Measurements from ENCODE around the gene GALNTL6. TPM values are rescaled to one million over a fixed set of nuclear protein-coding genes. Genes with fewer than 3 reads are reported as not detected.

GALNTL6 gene
- total RNA-seq, 1 experiment from 2014 or later = not detected

- H3K4me2 ChIP-seq = no peak overlapping the region
- no peak overlapping the region for H2AFZ ChIP-seq
- no peaks in the 10 kb centered on the region for H3K27me3 ChIP-seq (ENCODE audit: insufficient read depth, low read depth)
- no peaks in the 10 kb centered on the region for H4K20me1 ChIP-seq (ENCODE audit: insufficient read depth)
- no peak for TF ChIP-seq CTCF (conservative IDR thresholded peaks at IDR 0.05)
- no peak for TF ChIP-seq EZH2 (IDR thresholded peaks at IDR 0.05; ENCODE audit: low read depth)
- H3K9me3 ChIP-seq (ENCODE audit: insufficient read depth, low read depth) = no peaks in the 10 kb centered on the region
- H3K79me2 ChIP-seq (ENCODE audit: low read depth) = no peaks in the 10 kb centered on the region
- no peak for DNase-seq
- no peaks in the 10 kb centered on the region for H3F3A ChIP-seq (ENCODE audit: insufficient read depth, low read depth)
- POLR2A ChIA-PET (ENCODE audit: unreplicated experiment) = no interaction called here
- H3K9me2 ChIP-seq (ENCODE audit: insufficient read depth) = no peaks in the 10 kb centered on the region
- no TSS peak for BruUV-seq (replicated peaks)
- H3K27ac ChIP-seq = no peak overlapping the region
- intact Hi-C loops (cut with micrococcal nuclease; ENCODE audit: unreplicated experiment) = no loop called here
- H3K36me3 ChIP-seq (ENCODE audit: low read depth) = no peaks in the 10 kb centered on the region
- H3K4me3 ChIP-seq = no peak overlapping the region
- CTCF ChIA-PET = no interaction called here
- H3K4me1 ChIP-seq (replicated peaks; ENCODE audit: insufficient read depth) = no peaks in the 10 kb centered on the region
These were observed 311.6 kb downstream of the GALNTL6 start for GRCh38 chr4:172124656-172125308.

- BruUV-seq (replicated peaks) = no TSS peak
- Histone ChIP-seq H3K9me3 (ENCODE audit: insufficient read depth, low read depth) (no peaks in the 10 kb centered on the region), H3K9me2 (ENCODE audit: insufficient read depth) (no peaks in the 10 kb centered on the region), H3K4me2 (no peak overlapping the region), H3K4me3 (no peak overlapping the region), H3K4me1 (replicated peaks; ENCODE audit: insufficient read depth) (no peaks in the 10 kb centered on the region), H3K27ac (no peak overlapping the region), H3K79me2 (ENCODE audit: low read depth) (no peaks in the 10 kb centered on the region), H3F3A (ENCODE audit: insufficient read depth, low read depth) (no peaks in the 10 kb centered on the region), H2AFZ (no peak overlapping the region), H4K20me1 (ENCODE audit: insufficient read depth) (no peaks in the 10 kb centered on the region), H3K36me3 (ENCODE audit: low read depth) (no peaks in the 10 kb centered on the region), H3K27me3 (ENCODE audit: insufficient read depth, low read depth) (no peaks in the 10 kb centered on the region)
- no peak for DNase-seq
- CTCF ChIA-PET = no interaction called here
- TF ChIP-seq CTCF (conservative IDR thresholded peaks at IDR 0.05) (no peak), EZH2 (IDR thresholded peaks at IDR 0.05; ENCODE audit: low read depth) (no peak)
- POLR2A ChIA-PET (ENCODE audit: unreplicated experiment) = no interaction called here
- intact Hi-C loops (cut with micrococcal nuclease; ENCODE audit: unreplicated experiment) = no loop called here
These were observed 312.2 kb downstream of the GALNTL6 start for GRCh38 chr4:172125443-172125842.

GRCh38 chr4:172127168-172127567 lies 314.0 kb downstream of the GALNTL6 start:
- H2AFZ ChIP-seq = no peak overlapping the region
- no peaks in the 10 kb centered on the region for H3K9me2 ChIP-seq (ENCODE audit: insufficient read depth)
- no peak for DNase-seq
- H3K4me2 ChIP-seq = no peak overlapping the region
- H3K9me3 ChIP-seq (ENCODE audit: insufficient read depth, low read depth) = no peaks in the 10 kb centered on the region
- no peaks in the 10 kb centered on the region for H3F3A ChIP-seq (ENCODE audit: insufficient read depth, low read depth)
- ChIA-PET POLR2A (ENCODE audit: unreplicated experiment) (no interaction called here), CTCF (no interaction called here)
- H3K4me3 ChIP-seq = no peak overlapping the region
- BruUV-seq (replicated peaks) = no TSS peak
- no peaks in the 10 kb centered on the region for H3K79me2 ChIP-seq (ENCODE audit: low read depth)
- no peaks in the 10 kb centered on the region for H3K36me3 ChIP-seq (ENCODE audit: low read depth)
- TF ChIP-seq CTCF (conservative IDR thresholded peaks at IDR 0.05) = no peak
- TF ChIP-seq EZH2 (IDR thresholded peaks at IDR 0.05; ENCODE audit: low read depth) = no peak
- H4K20me1 ChIP-seq (ENCODE audit: insufficient read depth) = no peaks in the 10 kb centered on the region
- H3K27ac ChIP-seq = no peak overlapping the region
- no peaks in the 10 kb centered on the region for H3K27me3 ChIP-seq (ENCODE audit: insufficient read depth, low read depth)
- H3K4me1 ChIP-seq (replicated peaks; ENCODE audit: insufficient read depth) = no peaks in the 10 kb centered on the region
- intact Hi-C loops (cut with micrococcal nuclease; ENCODE audit: unreplicated experiment) = no loop called here
